GM19463 (cell line): ENCODE data around the gene TEX48.

Source experiments
- ATAC-seq: cut with Tn5 transposase; IDR thresholded peaks from one replicate; pipeline ENCODE4 v1.9.1; 2021; ENCODE audit warnings: mild to moderate bottlenecking, moderate library complexity; ENCODE audit not compliant: unreplicated experiment

The TEX48 gene

DNA sequence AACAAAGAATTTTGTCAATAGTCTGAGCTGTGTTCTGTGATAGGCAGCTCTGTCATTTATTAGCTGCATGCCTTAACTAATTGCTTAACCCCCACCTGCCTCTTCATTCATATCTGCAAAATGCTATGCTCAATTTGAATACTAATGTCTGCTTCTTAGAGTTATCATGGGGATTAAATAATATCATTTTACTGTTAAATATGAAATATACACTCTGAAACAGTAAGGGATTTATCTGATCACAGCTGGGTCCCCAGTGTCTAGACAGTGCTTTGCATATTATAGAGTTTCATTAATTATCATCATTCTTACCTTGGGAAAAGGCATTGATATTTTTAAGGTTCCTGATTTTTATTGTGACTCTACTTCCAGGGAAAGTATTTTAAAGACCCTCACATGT is 12.0 kb downstream of the TEX48 start:
- ATAC-seq: no peak

DNA sequence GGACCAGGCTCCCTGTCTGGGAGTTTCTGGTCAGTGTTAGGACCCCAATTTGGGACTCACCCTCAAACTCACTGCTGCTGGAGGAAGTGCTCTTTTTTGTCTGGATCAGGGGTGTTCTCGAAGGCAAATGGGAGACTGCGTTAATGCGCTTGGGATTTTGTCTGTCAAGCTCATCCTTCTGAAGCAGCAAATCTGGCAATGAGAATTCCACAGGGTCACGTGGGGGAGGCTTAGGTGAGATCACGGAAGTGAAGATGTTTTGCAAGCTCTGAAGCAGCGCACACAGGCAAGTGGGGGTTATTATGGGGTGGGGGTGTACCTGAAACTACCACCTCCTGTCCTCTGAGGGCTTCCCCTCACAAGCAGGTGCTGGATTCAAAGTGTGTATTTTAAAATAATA is 13.8 kb downstream of the TEX48 start:
- ATAC-seq: no peak

DNA sequence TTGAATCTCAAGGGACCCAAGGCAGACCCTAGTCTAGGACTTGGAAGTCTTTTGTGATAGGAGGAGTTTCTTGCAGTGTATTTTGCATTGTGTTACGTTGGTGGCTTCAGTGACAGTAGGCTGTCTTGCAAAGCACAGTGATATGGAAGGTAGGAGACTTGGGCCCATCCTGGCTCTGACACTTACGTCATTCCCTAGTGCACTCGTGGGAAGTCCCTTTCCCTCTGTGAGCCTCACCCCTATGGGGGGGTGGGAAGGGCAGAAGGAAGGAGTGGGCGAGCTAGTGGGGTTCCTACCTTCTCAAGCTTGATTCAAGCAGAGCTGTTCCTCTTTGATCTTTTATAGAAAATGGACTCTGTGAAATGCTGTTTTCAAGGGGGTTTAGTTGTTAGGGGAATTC is 15.1 kb downstream of the TEX48 start:
- ATAC-seq: no peak

DNA sequence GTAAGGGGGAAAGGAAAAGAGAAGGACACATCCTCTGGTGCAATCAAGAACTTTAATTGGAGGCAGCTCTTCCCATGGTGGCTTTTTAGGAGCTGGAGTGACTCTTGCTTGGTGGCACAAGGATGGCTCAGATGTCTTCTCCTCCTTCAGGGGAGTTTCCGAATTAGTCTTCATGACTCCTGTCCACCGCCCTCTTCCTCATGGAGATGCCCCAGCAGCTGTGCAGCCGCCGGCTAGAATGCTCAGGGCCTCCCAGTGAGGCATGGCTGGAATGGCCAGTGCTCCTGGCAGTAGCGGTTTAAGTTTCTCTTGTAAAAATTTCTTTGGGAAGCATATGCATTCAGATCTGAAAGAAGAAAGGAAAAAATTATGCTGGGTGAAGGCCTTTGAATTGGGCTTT is 15.6 kb downstream of the TEX48 start:
- ATAC-seq: no peak

DNA sequence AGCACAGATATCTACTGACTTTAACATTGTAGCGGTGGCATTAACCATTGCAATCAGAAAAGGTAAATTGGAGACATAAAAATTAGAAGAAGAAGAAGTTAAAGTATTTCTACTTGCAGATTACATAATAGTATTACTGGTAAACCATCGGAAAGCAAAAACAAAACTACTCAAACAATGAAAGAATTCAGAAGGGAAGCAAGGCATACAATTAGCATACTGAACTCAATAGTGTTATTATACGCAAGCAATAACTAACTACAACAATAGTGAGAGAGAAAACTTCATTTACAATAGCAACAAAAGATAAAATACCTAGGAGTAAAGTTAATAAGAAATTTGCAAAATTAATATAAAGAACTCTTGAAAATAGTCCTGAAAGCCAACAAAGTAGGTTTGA is 17.8 kb downstream of the TEX48 start:
- no peak for ATAC-seq

DNA sequence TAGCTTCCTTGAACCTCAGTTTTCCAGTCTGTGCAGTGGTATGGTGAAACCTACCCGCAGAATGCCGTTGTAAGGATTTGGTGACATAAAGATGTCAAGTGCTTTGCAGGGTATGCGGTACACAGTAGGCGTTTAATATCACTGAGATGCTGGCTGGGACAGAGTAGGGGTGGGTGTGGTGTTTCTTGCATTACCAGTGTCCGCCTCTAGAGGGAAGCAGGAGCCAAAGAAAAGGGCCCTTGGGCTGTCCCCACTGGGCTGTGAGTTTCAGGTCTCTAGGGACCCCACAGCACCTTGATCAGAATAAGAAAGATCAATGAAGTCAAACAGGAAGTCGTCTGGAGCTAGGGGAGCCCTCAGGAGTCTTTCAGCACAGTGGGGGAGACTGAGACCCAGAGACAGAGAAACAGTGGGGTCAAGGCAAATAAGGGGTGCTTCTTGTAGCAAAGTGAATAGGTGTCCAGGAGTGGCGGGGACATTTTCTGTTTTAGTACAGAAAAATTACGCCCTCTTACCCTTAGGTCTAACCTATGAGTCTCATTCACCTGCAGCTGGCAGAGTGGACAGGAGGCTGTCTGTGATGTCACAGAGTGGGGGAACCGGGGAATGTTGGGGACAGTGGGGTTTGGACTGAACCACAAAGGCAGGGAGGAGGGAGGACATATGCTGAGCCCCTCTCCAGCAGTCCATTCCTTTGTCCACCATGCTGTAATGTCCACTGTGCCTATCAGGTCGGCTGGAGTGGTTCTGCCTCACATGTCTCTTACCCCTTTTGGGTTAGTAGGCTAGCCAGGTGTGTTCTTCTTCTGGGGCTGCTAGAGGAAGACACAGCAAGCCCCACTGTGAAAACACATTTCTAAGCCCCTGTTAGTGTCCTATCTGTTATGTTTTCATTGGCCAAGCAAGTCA is 19.7 kb downstream of the TEX48 start:
- ATAC-seq: peak; percentile 81

DNA sequence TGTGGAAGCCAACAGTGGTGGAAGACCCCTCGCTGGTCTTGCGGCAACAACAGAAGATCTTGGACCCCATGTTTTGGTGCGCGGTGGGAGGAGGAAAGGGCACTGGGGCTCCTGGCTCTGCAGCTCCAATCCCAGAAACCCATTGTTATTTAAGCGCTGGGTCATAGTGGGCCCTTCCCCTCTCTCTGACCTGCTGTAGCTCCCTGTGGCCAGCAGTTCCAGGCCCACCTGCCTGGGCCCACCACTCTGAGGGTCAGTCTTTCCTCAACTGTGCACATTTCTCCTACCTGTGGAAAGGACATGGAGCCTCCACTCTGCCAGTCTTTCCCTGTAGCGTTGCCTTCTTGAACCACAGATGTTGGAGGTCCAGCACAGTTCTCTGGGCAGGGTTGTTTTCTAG is 24.3 kb downstream of the TEX48 start, which contains the start of gene TEX53:
TSS of gene TEX53 (minus strand) at position 101 of the 400 bp plus-strand sequence. CDS start at position 70, 31 bp downstream.
- ATAC-seq: no peak

DNA sequence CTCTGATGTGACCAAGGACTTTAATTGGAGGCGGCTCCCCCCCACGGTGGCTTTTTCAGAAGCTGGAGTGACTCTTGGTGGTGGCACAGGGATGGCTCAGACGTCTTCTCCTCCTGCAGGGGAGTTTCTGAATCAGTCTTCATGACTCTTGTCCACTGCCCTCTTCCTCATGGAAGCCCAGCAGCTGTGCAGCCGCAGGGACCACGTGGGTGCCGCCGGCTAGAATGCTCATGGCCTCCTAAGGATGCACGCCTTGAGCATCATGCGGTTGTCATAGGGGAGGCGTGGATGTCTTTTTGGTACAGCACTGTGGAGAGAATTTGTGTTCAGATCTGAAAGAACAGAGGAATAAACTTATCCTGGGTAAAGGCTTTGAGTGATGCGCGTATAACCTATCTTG is 25.7 kb downstream of the TEX48 start:
- ATAC-seq: no peak

DNA sequence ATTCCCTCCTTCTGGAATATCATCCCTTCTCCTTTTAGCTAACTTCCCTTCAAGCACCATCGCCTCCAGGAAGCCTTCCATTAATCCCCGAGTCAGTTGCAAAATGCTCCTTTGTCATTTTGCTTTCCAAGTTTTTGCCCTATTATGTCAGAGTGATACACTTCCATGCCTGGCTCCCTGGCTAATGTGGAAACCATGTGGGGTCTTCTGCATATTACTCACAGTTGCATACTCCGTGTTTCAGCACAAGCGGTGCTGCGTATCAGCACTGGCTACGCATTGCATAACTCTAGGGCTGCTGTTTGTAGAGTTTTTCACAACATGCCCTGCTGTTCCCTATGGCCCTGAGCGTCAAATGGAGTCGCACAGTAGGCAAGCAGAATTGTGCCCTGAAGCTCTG is 26.3 kb downstream of the TEX48 start:
- ATAC-seq: no peak

DNA sequence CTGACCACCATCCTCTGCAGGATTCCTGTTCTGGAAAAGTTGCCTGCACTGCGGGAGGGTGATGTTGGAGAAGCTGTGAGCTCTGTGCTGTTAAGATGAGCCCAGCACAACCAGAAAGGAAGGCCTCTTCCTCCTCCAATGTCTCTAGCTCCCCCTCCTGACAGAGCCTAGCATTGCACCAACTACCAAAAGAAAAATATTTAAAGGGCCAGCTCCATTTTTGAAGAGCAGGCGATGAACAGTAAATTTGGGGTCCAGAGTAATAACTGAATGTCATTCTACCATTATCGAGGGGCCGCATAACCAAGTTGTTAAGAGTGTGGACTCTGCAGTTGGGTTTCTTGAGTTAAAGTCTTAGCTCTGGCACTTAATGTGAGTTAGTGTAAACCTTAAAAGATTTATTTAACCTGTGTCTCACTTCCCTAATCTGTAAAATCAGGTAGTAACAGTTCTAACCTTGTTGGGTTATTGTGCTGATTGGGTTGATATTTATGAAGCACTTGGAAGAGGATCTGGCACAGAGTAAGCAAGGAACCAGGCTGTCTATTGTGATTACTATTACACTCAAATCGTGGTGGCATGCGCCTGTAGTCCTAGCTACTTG is 28.3 kb downstream of the TEX48 start:
- peak; percentile 61 for ATAC-seq

DNA sequence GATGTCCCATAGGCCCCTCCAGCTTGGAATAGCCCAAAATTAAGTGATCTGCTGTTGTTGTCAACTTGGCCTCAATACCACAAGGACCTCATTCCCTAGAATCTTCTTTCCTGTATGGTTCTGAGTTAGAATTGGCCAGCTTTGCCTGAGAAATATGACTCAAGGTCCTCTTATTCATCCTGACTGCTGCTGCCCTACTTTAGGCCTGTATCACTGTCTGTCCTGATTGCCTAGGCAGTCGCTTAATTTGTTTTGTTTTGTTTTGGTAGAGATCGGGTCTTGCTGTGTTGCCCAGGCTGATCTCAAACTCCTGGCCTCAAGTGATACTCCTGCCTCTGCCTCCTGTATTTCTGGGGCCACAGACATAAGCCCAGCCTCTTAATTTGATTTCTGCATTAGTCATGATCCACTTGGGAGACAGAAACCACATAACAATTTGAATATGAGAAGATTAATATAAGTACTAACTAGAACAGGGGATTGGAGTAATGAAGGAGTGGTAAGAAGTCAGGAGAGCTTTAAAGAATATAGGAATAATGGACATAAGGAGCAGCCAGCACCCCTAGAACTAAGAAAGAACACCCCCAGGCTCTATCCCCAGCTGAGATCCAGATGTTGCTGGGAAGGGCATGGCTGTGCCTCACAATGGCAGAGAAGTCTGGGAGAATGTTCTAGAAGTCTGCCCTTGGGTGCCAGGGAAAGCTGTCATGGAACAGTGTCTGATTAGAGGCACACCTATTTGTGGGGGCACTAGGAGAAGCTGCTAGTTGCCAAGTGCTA is 29.0 kb downstream of the TEX48 start:
- no peak for ATAC-seq

DNA sequence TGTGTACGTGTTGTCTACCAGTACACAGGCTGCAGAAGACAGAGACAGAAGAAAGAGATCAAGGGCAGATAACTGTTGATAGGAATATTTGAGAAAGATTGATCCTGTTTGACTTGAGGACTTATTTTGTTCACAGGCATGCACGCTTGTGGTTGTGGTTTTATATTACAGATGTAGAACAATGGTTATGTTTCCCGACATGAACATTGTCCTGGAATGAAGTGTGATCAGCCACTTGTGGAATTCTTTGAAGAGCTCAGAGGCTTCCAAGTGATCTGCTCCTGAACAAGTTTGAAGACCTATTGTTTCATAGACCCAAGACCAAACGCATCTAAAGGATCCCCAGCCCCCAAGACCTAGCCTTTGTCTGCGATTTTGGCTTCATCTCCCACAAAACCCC is 38.1 kb downstream of the TEX48 start:
- ATAC-seq: no peak

DNA sequence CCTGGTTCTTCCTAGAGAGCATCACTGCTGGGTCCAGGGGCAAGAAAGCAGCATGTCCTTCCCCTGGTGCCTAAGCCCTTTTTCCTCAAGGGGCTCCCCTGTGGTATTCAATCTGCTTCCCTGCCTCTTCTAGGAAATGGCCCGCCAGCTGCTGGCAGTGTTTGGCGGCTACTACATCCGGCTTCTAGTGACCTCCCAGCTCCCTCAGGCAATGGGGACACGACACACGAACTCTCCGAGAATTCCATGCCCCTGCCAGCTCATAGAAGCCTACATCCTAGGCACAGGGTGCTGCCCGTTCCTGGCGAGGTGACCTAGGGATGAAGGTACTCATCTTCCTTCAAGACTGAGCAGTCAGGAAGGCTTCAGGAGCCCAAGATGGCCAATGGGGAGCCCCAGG is 39.0 kb downstream of the TEX48 start:
- no peak for ATAC-seq

DNA sequence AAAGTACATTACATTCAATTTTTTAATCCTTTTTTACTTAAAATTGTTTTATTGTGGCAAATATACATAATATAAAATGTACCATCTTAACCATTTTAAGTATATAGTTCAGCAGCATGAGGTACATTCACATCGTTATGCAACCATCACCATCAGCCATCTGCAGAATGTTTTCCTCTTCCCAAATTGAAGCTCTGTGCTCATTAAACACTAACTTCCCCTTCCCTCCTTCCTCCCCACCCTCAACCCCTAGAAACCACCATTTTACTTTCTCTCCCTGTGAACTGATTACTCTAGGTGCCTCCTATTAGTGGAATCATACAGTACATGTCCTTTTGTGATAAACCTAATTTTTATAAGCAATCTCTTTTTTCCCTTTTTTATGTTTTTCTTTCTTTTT is 40.0 kb downstream of the TEX48 start:
- no peak for ATAC-seq

DNA sequence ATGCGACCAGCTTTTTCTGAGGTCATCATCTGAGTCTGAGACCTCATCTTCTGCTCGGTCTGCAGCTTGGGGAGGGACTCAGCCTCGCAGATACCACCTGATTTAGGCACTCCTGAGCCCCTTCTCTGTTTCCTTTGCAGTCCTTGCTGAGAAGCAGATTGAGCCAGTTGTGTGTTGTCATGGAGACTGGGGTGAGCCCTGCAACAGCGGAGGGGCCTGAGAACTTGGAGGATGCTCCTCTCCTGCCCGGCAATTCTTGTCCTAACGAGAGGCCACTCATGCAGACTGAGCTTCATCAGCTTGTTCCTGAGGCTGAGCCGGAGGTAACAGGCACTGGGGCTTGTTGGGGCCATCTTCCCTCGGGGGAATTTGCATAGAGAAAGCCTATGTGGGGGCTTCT is 43.6 kb downstream of the TEX48 start:
- no peak for ATAC-seq

DNA sequence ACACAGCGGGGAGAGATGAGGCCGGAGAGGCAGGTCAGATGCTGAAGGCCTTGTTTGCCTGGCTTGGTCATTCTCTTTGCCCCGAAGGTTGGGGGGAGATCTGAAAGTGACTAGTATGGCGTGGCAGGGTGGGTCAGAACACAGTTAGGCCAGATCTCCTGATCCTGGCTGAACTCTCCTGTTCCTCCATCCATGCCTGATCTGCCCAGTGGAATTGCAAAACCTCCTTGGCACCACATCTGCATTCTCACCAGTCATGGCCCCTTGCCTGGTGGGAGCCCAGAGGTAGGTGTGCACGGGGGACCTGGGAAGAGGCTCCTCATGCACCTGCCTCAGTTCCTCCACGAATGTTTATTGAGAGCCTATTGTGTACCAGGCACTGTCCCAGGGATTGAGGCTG is 47.6 kb downstream of the TEX48 start:
- ATAC-seq: no peak

DNA sequence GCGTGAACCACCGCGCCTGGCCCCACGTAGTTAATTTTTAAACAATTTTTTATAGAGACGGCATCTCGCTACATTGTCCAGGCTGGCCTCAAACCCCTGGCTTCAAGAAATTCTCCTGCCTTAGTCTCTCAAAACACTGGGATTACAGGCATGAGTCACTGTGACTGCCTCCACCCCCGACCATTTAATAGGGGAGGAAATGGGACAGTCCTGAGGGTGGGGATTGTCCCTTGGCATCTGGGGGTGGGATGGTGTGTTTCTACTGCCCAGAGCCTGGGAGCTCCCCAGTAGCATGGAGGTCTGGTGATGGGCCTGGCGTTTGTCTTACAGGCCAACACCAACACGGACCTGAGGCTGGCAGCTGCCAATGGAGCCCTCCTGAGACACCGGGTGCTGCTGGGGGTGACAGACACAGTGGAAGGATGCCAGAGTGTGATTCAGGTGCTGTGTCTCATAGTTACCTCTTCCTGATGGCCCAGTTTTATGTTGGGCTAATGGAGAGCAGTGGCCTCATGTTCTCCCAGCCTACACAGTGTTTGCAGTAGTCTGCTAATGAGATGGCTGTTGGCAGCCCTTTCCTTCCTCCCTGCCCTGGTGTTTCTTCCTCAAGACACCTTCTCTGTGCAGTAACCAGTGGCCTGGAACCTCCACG is 48.4 kb downstream of the TEX48 start:
- ATAC-seq: no peak

DNA sequence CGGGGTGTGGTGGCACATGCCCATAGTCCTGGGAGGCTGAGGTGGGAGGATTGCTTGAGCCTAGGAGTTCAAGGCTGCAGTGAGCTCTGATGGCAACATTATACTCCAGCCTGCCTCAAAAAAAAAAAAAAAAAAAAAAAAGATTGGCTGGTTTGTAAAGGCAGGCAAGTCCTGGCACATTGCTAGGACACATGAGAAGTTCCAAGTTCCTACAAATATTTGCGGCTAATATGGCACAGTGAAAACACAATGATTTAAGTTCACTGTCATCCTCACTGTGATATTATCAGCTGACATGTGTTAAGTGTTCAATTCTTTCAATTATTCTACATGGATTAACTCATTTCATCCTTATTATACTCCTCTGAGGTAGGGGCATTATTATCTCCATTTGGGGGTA is 50.8 kb downstream of the TEX48 start:
- ATAC-seq: no peak

DNA sequence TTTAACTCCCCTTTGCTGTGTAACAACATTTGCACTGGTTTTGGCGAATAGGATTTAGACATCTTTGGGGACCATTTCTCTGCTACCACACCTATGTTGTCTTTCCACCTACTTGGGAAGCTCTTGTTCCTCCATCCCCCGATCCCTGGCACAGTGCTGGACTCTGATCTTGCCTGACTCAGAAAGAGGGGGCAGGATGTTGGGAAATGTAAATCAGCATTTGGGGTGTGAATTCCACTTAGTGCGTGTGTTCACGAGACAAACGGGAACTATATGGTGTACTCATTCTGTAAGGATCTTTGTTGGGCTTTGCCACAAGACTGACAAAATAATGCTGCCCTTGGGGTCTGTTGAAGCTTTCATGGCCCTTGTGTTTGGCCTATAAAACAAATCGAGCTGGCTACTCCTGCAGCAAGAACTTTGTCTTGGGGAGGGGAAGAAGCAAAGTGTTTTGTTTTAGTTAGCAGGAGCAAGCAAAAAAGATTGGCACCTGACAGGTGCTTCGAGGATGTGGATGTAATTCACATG is 52.4 kb downstream of the TEX48 start:
- ATAC-seq: no peak

DNA sequence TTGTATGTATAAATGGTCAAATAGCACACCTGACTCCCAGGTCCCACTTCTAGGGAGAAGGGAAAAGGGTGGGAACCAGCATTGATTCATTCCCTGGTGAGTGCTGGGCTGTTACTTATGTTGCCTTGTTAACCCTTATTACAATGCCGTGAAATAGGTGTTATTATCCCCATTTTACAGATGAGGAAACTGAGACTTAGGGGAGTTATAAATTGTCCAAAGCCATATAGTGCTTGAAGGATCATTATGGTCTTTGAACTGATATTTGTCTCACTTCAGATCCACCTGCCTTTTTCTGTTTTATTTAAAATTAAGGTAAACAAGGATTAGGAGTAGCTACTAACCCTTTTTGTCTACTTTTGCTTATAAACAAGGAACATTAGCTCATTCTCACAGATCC is 54.4 kb downstream of the TEX48 start:
- no peak for ATAC-seq
